NCI-H1417 treated with DMSO at 0.1 percent for 48 hours (cell line): ENCODE results near the gene CBLN3.
A peak's percentile ranks its signal among the peaks of the same experiment; 100 is the strongest.

Experiments used
- DNase-seq: peaks from one replicate; lab custom pipeline; 2025; lab: John Stamatoyannopoulos, UW

The CBLN3 gene

GRCh38 chr14:24439257-24439656, 9.8 kb upstream of the CBLN3 start:
- no peak for DNase-seq

GRCh38 chr14:24438223-24439097, 9.0 kb upstream of the CBLN3 start:
- no peak for DNase-seq

GRCh38 chr14:24437736-24438067, 8.2 kb upstream of the CBLN3 start:
- DNase-seq, result no peak

GRCh38 chr14:24437020-24437735, 7.7 kb upstream of the CBLN3 start:
- DNase-seq, result no peak

GRCh38 chr14:24436355-24437019, 7.0 kb upstream of the CBLN3 start:
- DNase-seq, result no peak

GRCh38 chr14:24435998-24436354, 6.5 kb upstream of the CBLN3 start:
- DNase-seq, result no peak

GRCh38 chr14:24435192-24435810, 5.8 kb upstream of the CBLN3 start:
- DNase-seq, result no peak

GRCh38 chr14:24434676-24435075, 5.2 kb upstream of the CBLN3 start:
- no peak for DNase-seq

GRCh38 chr14:24434036-24434435, 4.6 kb upstream of the CBLN3 start:
- DNase-seq, result no peak

- DNase-seq, result no peak
Measured at GRCh38 chr14:24432259-24433131, 3.0 kb upstream of the CBLN3 start.

- DNase-seq, result peak; percentile 55
Measured at GRCh38 chr14:24431569-24432258, 2.2 kb upstream of the CBLN3 start.

- no peak for DNase-seq
Measured at GRCh38 chr14:24430682-24431568, 1.5 kb upstream of the CBLN3 start.

- DNase-seq, result no peak
Measured at GRCh38 chr14:24430143-24430681, 744 bp upstream of the CBLN3 start.

- no peak for DNase-seq
Measured at GRCh38 chr14:24428628-24429394, 657 bp downstream of the CBLN3 start.

- no peak for DNase-seq
Measured at GRCh38 chr14:24427537-24428508, 1.6 kb downstream of the CBLN3 start.

- no peak for DNase-seq
Measured at GRCh38 chr14:24426912-24427536, 2.4 kb downstream of the CBLN3 start.
